Suppressor macrophage treated with lipopolysaccharide for 1 hour (primary cell): ENCODE data around the gene KNOP1.
A peak's percentile ranks its signal among the peaks of the same experiment; 100 is the strongest.

Experiments
- DNase-seq, 3 donors: peaks; one replicate each; pipeline ENCODE4 v3.0.0-alpha.2; 2020 to 2022

The KNOP1 gene

GRCh38 chr16:19706846-19707245 is 11.2 kb downstream of the KNOP1 start:
- no peak for DNase-seq

- peak; percentile 24 to 38 (median 30) for DNase-seq
Measured at GRCh38 chr16:19705843-19706242, 12.2 kb downstream of the KNOP1 start.

GRCh38 chr16:19705146-19705501 is 12.9 kb downstream of the KNOP1 start:
- DNase-seq: no peak

GRCh38 chr16:19704321-19705145 is 13.5 kb downstream of the KNOP1 start:
- DNase-seq: peak in 2 of 3 donors; percentile 29 to 34

- DNase-seq: peak; percentile 57 to 71 (median 69)
Measured at GRCh38 chr16:19703172-19703889, 14.7 kb downstream of the KNOP1 start.

GRCh38 chr16:19701091-19701490 is 16.9 kb downstream of the KNOP1 start:
- no peak for DNase-seq

- no peak for DNase-seq
Measured at GRCh38 chr16:19700319-19700781, 17.7 kb downstream of the KNOP1 start.

- no peak for DNase-seq
Measured at GRCh38 chr16:19699472-19699871, 18.6 kb downstream of the KNOP1 start.

GRCh38 chr16:19698480-19699465 is 19.3 kb downstream of the KNOP1 start:
- no peak for DNase-seq

- no peak for DNase-seq
Measured at GRCh38 chr16:19697756-19698318, 20.2 kb downstream of the KNOP1 start.

GRCh38 chr16:19696961-19697360 is 21.1 kb downstream of the KNOP1 start:
- DNase-seq: no peak

GRCh38 chr16:19696328-19696727 is 21.7 kb downstream of the KNOP1 start:
- peak; percentile 44 to 72 (median 53) for DNase-seq

GRCh38 chr16:19694989-19695388 is 23.0 kb downstream of the KNOP1 start:
- DNase-seq: no peak

- peak; percentile 65 to 72 (median 68) for DNase-seq
Measured at GRCh38 chr16:19691161-19691711, 26.8 kb downstream of the KNOP1 start.

- DNase-seq: peak in 2 of 3 donors; percentile 24 to 35
Measured at GRCh38 chr16:19690196-19690595, 27.8 kb downstream of the KNOP1 start.

- DNase-seq: no peak
Measured at GRCh38 chr16:19689342-19689741, 28.7 kb downstream of the KNOP1 start.

GRCh38 chr16:19688396-19689024 is 29.5 kb downstream of the KNOP1 start:
- no peak for DNase-seq

GRCh38 chr16:19687279-19687678 is 30.7 kb downstream of the KNOP1 start:
- DNase-seq: no peak

GRCh38 chr16:19685176-19685575 is 32.9 kb downstream of the KNOP1 start:
- no peak for DNase-seq

GRCh38 chr16:19683453-19684236 is 34.4 kb downstream of the KNOP1 start:
- DNase-seq: no peak

GRCh38 chr16:19681637-19682036 is 36.4 kb downstream of the KNOP1 start:
- no peak for DNase-seq
